GM20000 (cell line): Measurements from ENCODE around the gene IRF3.

Experiments
- DNase-seq: peaks from one replicate; pipeline ENCODE4 v3.0.0; 2012; ENCODE audit warnings: low spot score
- CTCF ChIP-seq: IDR thresholded peaks from 2 replicates; pipeline ENCODE4 v1.5.1; 2012; ENCODE audit warnings: mild to moderate bottlenecking, control low read depth; ENCODE audit errors: extremely low read depth, missing control alignments

The IRF3 gene

GRCh38 chr19:49663224-49663623 lies 2.4 kb downstream of the IRF3 start:
- TF ChIP-seq CTCF = no peak
- no peak for DNase-seq

- no peak for DNase-seq
- TF ChIP-seq CTCF = no peak
Observed at GRCh38 chr19:49662011-49662410, 3.6 kb downstream of the IRF3 start.

GRCh38 chr19:49660338-49660961 lies 5.2 kb downstream of the IRF3 start:
- no peak for DNase-seq
- TF ChIP-seq CTCF = no peak

GRCh38 chr19:49658566-49659442 lies 6.9 kb downstream of the IRF3 start:
- no peak for DNase-seq

GRCh38 chr19:49658139-49658517 lies 7.5 kb downstream of the IRF3 start:
- no peak for TF ChIP-seq CTCF
- no peak for DNase-seq

More at GRCh38 chr19:49658566-49659442, 6.9 kb downstream of the IRF3 start:
- TF ChIP-seq CTCF = no peak

GRCh38 chr19:49657493-49658138 lies 8.0 kb downstream of the IRF3 start:
- no peak for TF ChIP-seq CTCF
- DNase-seq = no peak

- TF ChIP-seq CTCF = no peak
- DNase-seq = no peak
Observed at GRCh38 chr19:49656456-49657109, 9.1 kb downstream of the IRF3 start.
